Activated CD4-positive, alpha-beta T cell treated with anti-CD3 and anti-CD28 coated beads for 48 hours (primary cell): Measurements from ENCODE around the gene C9orf43.

Source experiments
- DNase-seq: peaks from one replicate; pipeline ENCODE4 v3.0.0-alpha.2; 2020

The C9orf43 gene

DNA sequence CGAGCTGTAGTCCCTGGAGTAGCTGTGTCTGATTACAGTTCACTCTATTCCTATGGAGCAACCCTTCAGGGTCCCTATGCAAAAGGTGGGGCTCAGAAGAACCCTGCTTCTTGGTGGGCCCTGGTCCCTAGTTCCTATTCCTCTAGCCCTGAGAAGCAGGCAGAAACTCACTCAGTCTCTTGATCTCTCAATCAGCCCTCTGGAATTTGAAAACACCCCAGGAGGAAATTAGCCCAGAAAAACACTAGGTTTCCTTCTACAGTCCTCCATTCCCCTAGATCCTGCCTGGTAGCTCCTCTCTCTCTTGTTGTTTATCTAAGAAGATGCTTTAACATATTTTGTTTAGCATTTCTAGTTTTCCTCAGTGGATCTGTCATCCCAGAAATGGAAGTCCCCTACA lies 60.6 kb downstream of the C9orf43 start:
- DNase-seq = no peak

DNA sequence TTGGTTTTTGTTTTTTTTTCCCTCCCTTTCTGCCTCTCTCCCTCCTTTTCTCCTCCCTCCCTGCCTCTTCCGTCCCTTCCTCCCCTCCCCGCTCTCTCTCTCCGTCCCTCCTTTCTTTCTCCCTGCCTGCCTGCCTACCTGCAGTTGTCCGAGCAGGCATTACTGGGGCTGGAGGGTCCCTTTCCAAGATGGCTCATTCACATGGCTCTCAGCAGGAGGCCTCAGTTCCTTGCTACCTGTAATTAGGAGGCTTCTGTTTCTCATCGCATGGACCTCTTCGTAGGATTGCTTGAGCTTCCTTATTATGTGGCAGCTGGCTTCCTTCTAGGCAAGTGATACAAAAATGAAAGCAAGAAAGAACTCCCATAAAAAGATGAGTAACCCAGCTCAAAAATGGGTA lies 61.0 kb downstream of the C9orf43 start:
- DNase-seq = no peak

DNA sequence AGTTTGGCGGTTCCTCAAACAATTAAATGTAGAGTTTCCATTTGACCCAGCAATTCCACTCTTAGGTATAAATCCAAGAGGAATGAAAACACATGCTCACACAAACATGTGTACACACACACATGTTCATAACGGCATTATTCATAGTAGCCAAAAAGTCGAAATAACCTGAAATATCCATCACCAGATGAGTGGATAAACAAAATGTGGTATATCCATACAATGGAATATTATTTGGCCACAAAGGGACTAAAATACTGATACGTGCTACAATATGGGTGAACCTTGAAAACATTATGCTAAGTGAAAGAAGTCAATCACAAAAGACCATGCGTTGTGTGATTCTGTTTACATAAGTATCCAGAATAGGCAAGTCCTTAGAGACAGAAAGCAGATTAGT lies 61.7 kb downstream of the C9orf43 start:
- no peak for DNase-seq

DNA sequence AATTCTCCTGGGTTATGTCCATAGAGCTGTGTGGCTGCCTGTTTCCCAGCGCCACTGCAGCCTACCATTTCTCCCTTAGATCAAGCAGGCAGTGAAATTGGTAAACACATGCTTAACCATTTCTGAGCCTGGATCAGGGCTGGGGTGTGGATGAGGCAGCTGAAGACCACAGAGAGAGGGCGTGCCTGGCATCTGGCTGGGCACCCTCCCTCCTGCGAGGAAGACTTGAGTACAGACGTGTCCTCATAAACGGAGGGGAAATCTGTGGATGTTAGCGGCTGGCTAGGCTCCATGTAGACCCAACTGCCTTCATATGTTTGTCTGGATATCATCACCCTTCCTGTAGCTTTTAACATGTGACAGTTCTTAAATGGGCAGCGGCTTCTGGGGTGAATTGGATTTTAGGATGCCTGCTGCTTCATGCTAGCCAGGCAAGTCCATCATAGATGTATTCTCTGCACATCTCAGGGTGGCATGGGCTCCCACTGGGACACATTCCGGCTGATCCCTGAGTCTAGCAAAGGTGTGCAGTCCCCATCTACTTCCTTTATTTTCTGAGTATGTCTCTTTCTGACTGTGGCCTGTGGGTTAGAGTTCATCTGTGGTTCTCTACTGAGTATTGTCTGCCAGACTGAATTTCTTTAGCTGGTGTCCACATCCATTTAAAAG lies 63.9 kb downstream of the C9orf43 start:
- DNase-seq = no peak

DNA sequence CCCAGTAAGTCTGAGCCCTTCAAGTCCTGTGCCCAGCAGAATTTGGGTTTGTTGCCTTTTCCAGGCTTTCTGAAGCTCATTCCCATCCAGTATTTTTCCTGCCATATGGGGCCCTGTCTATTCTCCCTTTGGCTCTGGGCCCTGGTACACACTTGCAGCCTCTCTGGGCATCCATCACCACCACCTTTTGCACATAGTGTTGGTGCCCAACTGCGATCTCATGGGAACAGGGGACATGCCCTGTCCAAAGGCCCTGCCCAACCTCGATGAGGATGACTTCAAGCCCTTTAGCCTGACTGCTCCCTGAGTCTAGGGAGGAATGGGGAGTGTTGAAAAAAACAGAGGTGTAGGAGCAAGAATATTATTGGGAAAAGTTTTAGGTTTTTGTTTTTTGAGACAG lies 64.5 kb downstream of the C9orf43 start:
- DNase-seq = no peak

DNA sequence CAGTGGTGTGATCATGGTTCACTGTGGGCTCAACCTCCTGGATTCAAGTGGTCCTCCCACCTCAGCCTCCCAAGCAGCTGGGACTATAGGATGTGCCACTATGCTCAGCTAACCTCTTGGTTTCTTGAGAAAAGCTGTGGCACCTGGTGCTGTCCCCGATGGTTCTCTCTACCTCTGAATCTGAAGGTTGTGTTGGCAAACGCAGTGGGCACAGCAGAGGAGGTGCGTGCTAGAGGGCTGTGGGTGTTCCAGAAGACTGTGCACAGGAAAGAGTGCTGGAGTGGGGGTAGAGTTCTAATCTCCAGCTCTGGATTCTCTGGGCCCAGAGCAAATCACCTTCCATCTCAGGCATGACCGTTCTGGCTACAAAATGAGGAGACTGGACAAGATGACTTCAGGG lies 65.4 kb downstream of the C9orf43 start:
- DNase-seq = no peak

DNA sequence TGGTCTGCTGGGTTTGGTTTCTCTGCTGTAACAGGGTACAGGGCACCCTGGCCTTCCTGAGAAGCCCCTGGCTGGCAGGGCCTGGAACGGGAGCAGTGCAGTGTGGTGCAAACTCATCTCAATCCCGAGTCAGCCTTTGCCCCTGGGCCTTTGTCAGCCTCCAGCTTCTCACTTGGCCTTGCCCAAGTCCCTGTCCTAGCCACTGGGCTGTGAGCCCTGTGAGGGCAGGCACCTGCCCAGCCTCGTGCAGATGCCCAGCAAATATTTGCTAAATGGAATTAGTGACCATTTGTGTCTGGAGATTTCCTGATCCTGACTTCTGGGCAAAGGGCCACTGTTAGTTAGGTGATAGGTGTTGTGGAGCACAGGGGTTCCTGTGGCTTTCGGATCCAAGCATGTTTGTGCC lies 66.0 kb downstream of the C9orf43 start:
- DNase-seq = no peak

DNA sequence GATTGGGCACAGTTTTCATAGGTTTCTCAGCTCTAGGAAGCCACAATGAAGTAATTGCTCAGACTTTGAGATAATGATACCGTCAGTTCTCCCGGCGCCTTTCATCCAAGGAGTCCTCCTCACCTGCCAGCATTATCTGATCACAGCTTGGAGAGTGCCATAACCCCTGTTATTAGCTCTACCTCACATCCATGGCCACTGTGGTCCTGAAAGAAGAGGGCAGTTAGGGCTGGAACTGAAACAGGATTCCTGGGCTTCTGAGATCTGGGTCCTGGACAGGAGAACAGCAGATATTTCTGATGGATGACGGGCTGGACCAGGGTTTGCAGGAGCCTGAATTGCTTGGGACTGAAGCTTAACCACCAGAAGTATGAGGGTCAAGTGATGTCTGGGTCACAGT lies 66.5 kb downstream of the C9orf43 start:
- no peak for DNase-seq

DNA sequence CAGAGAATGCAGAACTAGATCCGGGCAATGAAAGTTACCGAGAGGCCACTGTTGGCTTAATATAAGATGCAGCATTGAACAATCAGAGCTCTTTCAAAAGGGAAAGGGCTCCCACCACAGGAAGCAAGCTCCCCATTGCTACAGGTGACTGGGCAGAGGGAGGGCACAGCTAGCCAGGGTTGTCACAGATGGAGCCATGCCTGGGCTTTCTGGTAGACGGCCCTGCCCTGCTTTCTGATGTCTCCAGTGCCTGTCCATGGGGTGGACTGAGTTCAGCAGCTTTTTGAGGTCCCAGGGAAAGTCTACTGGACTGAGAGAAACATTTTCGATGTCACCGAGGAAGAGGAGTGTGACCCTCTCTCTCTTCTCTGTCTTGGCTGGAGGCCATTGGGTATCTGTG lies 67.1 kb downstream of the C9orf43 start:
- no peak for DNase-seq

DNA sequence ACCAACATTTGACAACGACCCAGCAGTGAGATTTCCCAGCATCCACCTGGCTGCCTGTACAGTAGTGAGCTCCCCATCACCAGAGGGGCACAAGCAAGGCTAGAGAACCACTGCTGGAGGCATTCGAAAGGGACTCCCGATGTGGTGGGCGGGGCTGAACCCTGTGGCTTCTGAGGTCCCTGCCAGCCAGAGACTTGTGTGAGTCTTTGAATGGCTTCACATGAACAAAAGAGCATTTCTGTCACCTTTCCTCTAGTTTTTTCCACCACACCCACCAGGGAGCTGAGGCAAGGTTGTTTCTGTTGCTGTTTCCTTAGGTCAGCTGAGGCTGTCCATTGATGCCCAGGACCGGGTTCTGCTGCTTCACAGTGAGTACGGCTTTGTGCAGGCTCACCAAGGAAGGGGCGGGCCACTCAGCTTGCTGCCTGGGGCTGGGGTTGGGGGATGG lies 68.7 kb downstream of the C9orf43 start:
- peak; percentile 51 for DNase-seq
